HepG2 (cell line): Measurements from ENCODE around the gene NUB1. TPM values are rescaled to one million over a fixed set of nuclear protein-coding genes. Genes with fewer than 3 reads are reported as not detected.

Experiments
- ATAC-seq: fragments of 200-7000 bp; cut with Tn5 transposase; 3 replicates; pipeline ENCODE4 v1.9.1; 2020; ENCODE audit warnings: mild to moderate bottlenecking, moderate library complexity
- BruUV-seq: library from RNA; stranded (reverse); fragments of 400-500 nt; replicated peaks from 2 replicates; lab custom pipeline; 2021; lab: Mats Ljungman, UMichigan
- CTCF ChIA-PET: fragments of 300-600 bp; formaldehyde crosslinking; extraction: SDS; loops from one replicate; lab custom pipeline; 2021; ENCODE audit warnings: low total read pairs, inconsistent platforms, low intra/inter-chr PET ratio; lab: Yijun Ruan, JAX
- POLR2A ChIA-PET: fragments of 350-600 bp; sonication (Branson Sonifier 250); formaldehyde crosslinking; loops from one replicate; lab custom pipeline; 2020; ENCODE audit warnings: antibody characterized with exemption, inconsistent platforms; lab: Yijun Ruan, JAX
- DNase-seq: peaks from one replicate; pipeline ENCODE4 v3.0.0-alpha.2; 2015; ENCODE audit warnings: low spot score
- FAIRE-seq: peaks from 3 replicates; lab custom pipeline; 2011; peaks lifted over from hg19 to GRCh38; lab: Jason Lieb, UNC
- H2AFZ ChIP-seq: one replicate; pipeline ENCODE4 v1.6.1; 2011; ENCODE audit warnings: low read length, inconsistent platforms
- H3K27ac ChIP-seq: fragments of 300-600 bp; 3 replicates; pipeline ENCODE4 v1.8.0; 2011; ENCODE audit warnings: mixed run types, mild to moderate bottlenecking, mixed read lengths, low read length, inconsistent platforms; ENCODE audit not compliant: insufficient read depth; ENCODE audit errors: extremely low read length
- H3K27me3 ChIP-seq, 2 experiments: fragments of 200-600 bp in 1 of 2; 2 replicates in 1 of 2; 3 replicates in 1 of 2; pipeline versions ENCODE4 v1.6.0 to v1.8.0; 2011; ENCODE audit warnings: low read length in 2 of 2, mild to moderate bottlenecking in 2 of 2, moderate library complexity in 2 of 2, inconsistent platforms in 1 of 2; ENCODE audit not compliant: insufficient read depth in 2 of 2, control insufficient read depth in 1 of 2
- H3K36me3 ChIP-seq, 2 experiments: fragments of 200-600 bp in 1 of 2; replicated peaks in 1 of 2; 2 replicates in 1 of 2; 3 replicates in 1 of 2; pipeline versions ENCODE4 v1.5.1 to v1.8.0; 2011; ENCODE audit warnings: low read length in 2 of 2, inconsistent platforms in 1 of 2; ENCODE audit not compliant: insufficient read depth in 2 of 2, control insufficient read depth in 1 of 2
- H3K4me1 ChIP-seq: 2 replicates; pipeline ENCODE4 v1.5.1; 2012; ENCODE audit warnings: low read length, inconsistent platforms; ENCODE audit not compliant: insufficient read depth
- H3K4me2 ChIP-seq: 2 replicates; pipeline ENCODE4 v1.6.0; 2011; ENCODE audit warnings: low read depth, low read length, inconsistent platforms
- H3K4me3 ChIP-seq, 3 experiments: fragments of 200-600 bp in 1 of 3; sonication (generic), shearing (Covaris generic) in 1 of 3; replicated peaks in 1 of 3; 2 replicates each; pipeline ENCODE4 v1.5.1; 2011 to 2016; ENCODE audit warnings: low read length in 3 of 3, inconsistent platforms in 2 of 3, low read depth in 2 of 3, mild to moderate bottlenecking in 2 of 3, control low read depth in 1 of 3, mixed read lengths in 1 of 3; ENCODE audit not compliant: insufficient read depth in 1 of 3
- H3K79me2 ChIP-seq: one replicate; pipeline ENCODE4 v1.6.1; 2011; ENCODE audit warnings: low read length, inconsistent platforms; ENCODE audit not compliant: insufficient read depth
- H3K9ac ChIP-seq: 2 replicates; pipeline ENCODE4 v1.6.0; 2011; ENCODE audit warnings: mild to moderate bottlenecking, low read depth, low read length, inconsistent platforms; ENCODE audit not compliant: insufficient read depth
- H3K9me3 ChIP-seq: 2 replicates; pipeline ENCODE4 v1.5.1; 2012; ENCODE audit warnings: mild to moderate bottlenecking, low read length
- H4K20me1 ChIP-seq: 2 replicates; pipeline ENCODE4 v1.6.0; 2011; ENCODE audit warnings: inconsistent platforms, mild to moderate bottlenecking, low read length, moderate library complexity; ENCODE audit not compliant: insufficient read depth
- ATF7 ChIP-seq, 2 experiments: fragments of 450-650 bp in 1 of 2; sonication (generic) in 1 of 2; formaldehyde crosslinking in 1 of 2; IDR thresholded peaks; 2 replicates each; pipeline versions ENCODE4 v1.4.0 to v1.6.1; 2016 to 2020; ENCODE audit warnings: antibody characterized with exemption in 1 of 2, mild to moderate bottlenecking in 1 of 2, missing genetic modification reagents in 1 of 2
- HHEX ChIP-seq: IDR thresholded peaks from 2 replicates; pipeline ENCODE4 v1.6.1; 2016; ENCODE audit warnings: control low read depth
- HNF4A ChIP-seq: sonication (generic); formaldehyde crosslinking; IDR thresholded peaks from 2 replicates; pipeline ENCODE4 v1.4.0; 2020; ENCODE audit warnings: missing genetic modification reagents
- IKZF1 ChIP-seq: fragments of 450-650 bp; IDR thresholded peaks from 2 replicates; pipeline ENCODE4 v1.7.1; 2016
- IKZF4 ChIP-seq: sonication (generic); formaldehyde crosslinking; IDR thresholded peaks from 2 replicates; pipeline ENCODE4 v1.5.1; 2020; ENCODE audit warnings: borderline replicate concordance, mild to moderate bottlenecking, low read depth, missing genetic modification reagents; ENCODE audit errors: not compliant biosample characterization
- NAIF1 ChIP-seq: sonication (generic); formaldehyde crosslinking; IDR thresholded peaks from 2 replicates; pipeline ENCODE4 v1.5.0; 2020; ENCODE audit warnings: mild to moderate bottlenecking, missing genetic modification reagents, borderline replicate concordance
- NBN ChIP-seq: fragments of 450-650 bp; conservative IDR thresholded peaks from 2 replicates; pipeline ENCODE4 v1.6.1; 2017
- NFKB2 ChIP-seq: sonication (generic); formaldehyde crosslinking; IDR thresholded peaks from 2 replicates; pipeline ENCODE4 v1.4.0; 2020; ENCODE audit warnings: missing genetic modification reagents, borderline replicate concordance
- PCBP1 ChIP-seq: fragments of 200-400 bp; formaldehyde crosslinking; IDR thresholded peaks from 2 replicates; pipeline ENCODE4 v1.6.1; 2017; ENCODE audit warnings: mild to moderate bottlenecking, low read depth, low read length, borderline replicate concordance
- PHF20 ChIP-seq: sonication (generic); formaldehyde crosslinking; IDR thresholded peaks from 2 replicates; pipeline ENCODE4 v1.5.0; 2020; ENCODE audit warnings: mild to moderate bottlenecking, missing genetic modification reagents
- RBAK ChIP-seq: sonication (generic); formaldehyde crosslinking; IDR thresholded peaks from 2 replicates; pipeline ENCODE4 v1.5.1; 2020; ENCODE audit warnings: mild to moderate bottlenecking, missing genetic modification reagents
- SETDB1 ChIP-seq: sonication (generic); formaldehyde crosslinking; IDR thresholded peaks from 2 replicates; pipeline ENCODE4 v1.5.1; 2020; ENCODE audit warnings: missing genetic modification reagents, mild to moderate bottlenecking, borderline replicate concordance
- ZBTB1 ChIP-seq: sonication (generic); formaldehyde crosslinking; IDR thresholded peaks from 2 replicates; pipeline ENCODE4 v1.4.0; 2020; ENCODE audit warnings: missing genetic modification reagents, borderline replicate concordance
- ZNF598 ChIP-seq: sonication (generic); formaldehyde crosslinking; IDR thresholded peaks from 2 replicates; pipeline ENCODE4 v1.5.1; 2020; ENCODE audit warnings: mild to moderate bottlenecking, missing genetic modification reagents, borderline replicate concordance
- ZNF614 ChIP-seq: IDR thresholded peaks from 2 replicates; pipeline ENCODE4 v1.6.1; 2018; ENCODE audit warnings: missing biosample characterization, missing genetic modification reagents, inconsistent platforms, borderline replicate concordance
- ZNF660 ChIP-seq: sonication (generic); formaldehyde crosslinking; IDR thresholded peaks from 2 replicates; pipeline ENCODE4 v1.5.1; 2020; ENCODE audit warnings: mild to moderate bottlenecking, low read depth, missing genetic modification reagents, borderline replicate concordance
- WGBS: methylation state at CpG from one replicate; pipeline ENCODE4 v1.1.6; 2017; ENCODE audit warnings: low lambda C conversion rate; 5-methylcytosine and 5-hydroxymethylcytosine counted together
- in situ Hi-C: cut with HindIII; loops from 2 replicates; pipeline ENCODE4 v1.10.0; 2017; ENCODE audit warnings: low pct_unique_long_range_greater_than_20kb; ENCODE audit not compliant: extremely low pct_ligation_motif_present
- intact Hi-C: fragments of 100-400 bp; cut with micrococcal nuclease; formaldehyde crosslinking; loops from one replicate; pipeline ENCODE4 v1.10.0; 2022; ENCODE audit not compliant: unreplicated experiment
- polyA plus RNA-seq, 8 experiments: library from polyadenylated mRNA; depleted of rRNA in 3 of 8; stranded (reverse) in 7 of 8; unstranded in 1 of 8; fragments of >200 nt; fragmentation: Illumina TruSeq in 4 of 8; extraction: Trizol in 4 of 8; gene quantifications; 2 replicates each; pipeline versions ENCODE4 v1.2.1 to v1.2.3, GENCODE V29; 2011 to 2016; ENCODE audit warnings: low read depth in 4 of 8, missing spikeins in 1 of 8, mixed read lengths in 1 of 8; ENCODE audit not compliant: insufficient read depth in 1 of 8
- total RNA-seq, 5 experiments: library from RNA; depleted of rRNA; stranded (reverse); fragments of >200 nt; fragmentation: Illumina TruSeq; extraction: Trizol; gene quantifications; 2 replicates each; pipeline ENCODE4 v1.2.3, GENCODE V29; 2016; ENCODE audit warnings: low read depth in 1 of 5
- TF ChIP-seq, protein P1 (sequence below): sonication (generic); formaldehyde crosslinking; IDR thresholded peaks from 2 replicates; pipeline ENCODE4 v1.5.1; 2020; ENCODE audit warnings: mild to moderate bottlenecking, missing genetic modification reagents, borderline replicate concordance
- TF ChIP-seq, protein P2 (sequence below): sonication (generic); formaldehyde crosslinking; conservative IDR thresholded peaks from 2 replicates; pipeline ENCODE4 v1.5.0; 2020; ENCODE audit warnings: missing genetic modification reagents

NUB1 gene
- total and polyA plus RNA-seq, 2 of the 13 experiments (the other 11 are each of a cell fraction or from before 2014, with no cell fraction given): 27.1 to 37.0 TPM

DNA sequence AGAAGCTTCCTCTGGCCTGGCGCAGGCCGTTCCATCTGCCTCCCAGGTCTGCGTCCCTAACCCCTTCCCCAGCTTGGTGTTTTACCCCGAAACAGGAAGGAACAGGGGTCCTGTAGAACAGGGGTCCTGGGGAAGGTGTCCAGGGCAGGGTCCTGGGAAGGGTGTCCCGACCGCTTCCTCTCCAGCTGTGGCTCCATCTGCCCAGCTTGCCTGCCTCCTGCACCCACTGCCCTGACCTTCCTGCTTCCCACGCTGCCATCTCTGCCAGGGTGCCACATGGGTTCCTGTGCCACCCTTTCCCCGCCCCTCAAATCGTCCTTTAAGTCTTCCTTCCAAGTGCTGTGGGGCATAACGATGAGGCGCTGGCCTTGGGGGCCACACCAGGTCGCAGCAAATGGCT, 35.8 kb downstream of the NUB1 start:
- no TSS peak for BruUV-seq
- Histone ChIP-seq H3K9me3 (no peaks in the 10 kb centered on the region), H3K9ac (no peak overlapping the region), H4K20me1 (no peaks in the 10 kb centered on the region), H3K4me2 (no peak overlapping the region), H3K27ac (no peak overlapping the region), H3K4me1 (no peaks in the 10 kb centered on the region), H2AFZ (no peak overlapping the region), H3K27me3 (peaks cover 0 to 9% of the 10 kb centered on the region in 2 experiments; a peak in 3 of 5 replicates), H3K4me3 (no peak overlapping the region), H3K36me3 (peaks cover 3 to 33% of the 10 kb centered on the region in 2 experiments; a peak in 3 of 5 replicates), H3K79me2 (no peaks in the 10 kb centered on the region)
- whole genome bisulfite sequencing: 88% methylated on average over 11 of the region's 12 CpGs
- TF ChIP-seq IKZF4 (CRISPR knock-in tag) (no peak), ZBTB1 (no peak), ATF7 (IDR thresholded peaks at IDR 0.05) (no peak), ATF7 (CRISPR knock-in tag; IDR thresholded peaks at IDR 0.05) (no peak), ZNF660 (CRISPR knock-in tag) (no peak), NFKB2 (CRISPR knock-in tag) (no peak), ZNF614 (CRISPR knock-in tag) (no peak), NAIF1 (CRISPR knock-in tag) (no peak), NBN (no peak), HHEX (CRISPR knock-in tag) (no peak), PCBP1 (no peak), RBAK (no peak), SETDB1 (CRISPR knock-in tag) (no peak), HNF4A (no peak), PHF20 (CRISPR knock-in tag) (no peak), ZNF598 (CRISPR knock-in tag) (no peak), IKZF1 (no peak)
- TF ChIP-seq, protein P1, sequence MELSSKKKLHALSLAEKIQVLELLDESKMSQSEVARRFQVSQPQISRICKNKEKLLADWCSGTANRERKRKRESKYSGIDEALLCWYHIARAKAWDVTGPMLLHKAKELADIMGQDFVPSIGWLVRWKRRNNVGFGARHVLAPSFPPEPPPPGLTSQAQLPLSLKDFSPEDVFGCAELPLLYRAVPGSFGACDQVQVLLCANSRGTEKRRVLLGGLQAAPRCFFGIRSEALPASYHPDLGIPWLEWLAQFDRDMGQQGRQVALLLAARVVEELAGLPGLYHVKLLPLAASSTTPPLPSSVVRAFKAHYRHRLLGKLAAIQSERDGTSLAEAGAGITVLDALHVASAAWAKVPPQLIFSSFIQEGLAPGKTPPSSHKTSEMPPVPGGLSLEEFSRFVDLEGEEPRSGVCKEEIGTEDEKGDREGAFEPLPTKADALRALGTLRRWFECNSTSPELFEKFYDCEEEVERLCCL (CRISPR knock-in tag): no peak
- TF ChIP-seq, protein P2, sequence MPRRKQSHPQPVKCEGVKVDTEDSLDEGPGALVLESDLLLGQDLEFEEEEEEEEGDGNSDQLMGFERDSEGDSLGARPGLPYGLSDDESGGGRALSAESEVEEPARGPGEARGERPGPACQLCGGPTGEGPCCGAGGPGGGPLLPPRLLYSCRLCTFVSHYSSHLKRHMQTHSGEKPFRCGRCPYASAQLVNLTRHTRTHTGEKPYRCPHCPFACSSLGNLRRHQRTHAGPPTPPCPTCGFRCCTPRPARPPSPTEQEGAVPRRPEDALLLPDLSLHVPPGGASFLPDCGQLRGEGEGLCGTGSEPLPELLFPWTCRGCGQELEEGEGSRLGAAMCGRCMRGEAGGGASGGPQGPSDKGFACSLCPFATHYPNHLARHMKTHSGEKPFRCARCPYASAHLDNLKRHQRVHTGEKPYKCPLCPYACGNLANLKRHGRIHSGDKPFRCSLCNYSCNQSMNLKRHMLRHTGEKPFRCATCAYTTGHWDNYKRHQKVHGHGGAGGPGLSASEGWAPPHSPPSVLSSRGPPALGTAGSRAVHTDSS (CRISPR knock-in tag): no peak
- in situ Hi-C loops: no loop called here
- intact Hi-C loops: no loop called here
- FAIRE-seq (no peak), DNase-seq (no peak), ATAC-seq (no peak)
- ChIA-PET POLR2A (no interaction called here), CTCF (no interaction called here)
